Stimulated activated CD8-positive, alpha-beta memory T cell treated with anti-CD3 and anti-CD28 coated beads, Interleukin-15, amount 100 ng/mL, for 24 hours (primary cell): ENCODE data around the gene PDLIM7.
A peak's percentile ranks its signal among the peaks of the same experiment; 100 is the strongest.

Experiments
- DNase-seq: peaks from one replicate; pipeline ENCODE4 v3.0.0-alpha.2; 2020; ENCODE audit warnings: low read depth

PDLIM7 gene

DNA sequence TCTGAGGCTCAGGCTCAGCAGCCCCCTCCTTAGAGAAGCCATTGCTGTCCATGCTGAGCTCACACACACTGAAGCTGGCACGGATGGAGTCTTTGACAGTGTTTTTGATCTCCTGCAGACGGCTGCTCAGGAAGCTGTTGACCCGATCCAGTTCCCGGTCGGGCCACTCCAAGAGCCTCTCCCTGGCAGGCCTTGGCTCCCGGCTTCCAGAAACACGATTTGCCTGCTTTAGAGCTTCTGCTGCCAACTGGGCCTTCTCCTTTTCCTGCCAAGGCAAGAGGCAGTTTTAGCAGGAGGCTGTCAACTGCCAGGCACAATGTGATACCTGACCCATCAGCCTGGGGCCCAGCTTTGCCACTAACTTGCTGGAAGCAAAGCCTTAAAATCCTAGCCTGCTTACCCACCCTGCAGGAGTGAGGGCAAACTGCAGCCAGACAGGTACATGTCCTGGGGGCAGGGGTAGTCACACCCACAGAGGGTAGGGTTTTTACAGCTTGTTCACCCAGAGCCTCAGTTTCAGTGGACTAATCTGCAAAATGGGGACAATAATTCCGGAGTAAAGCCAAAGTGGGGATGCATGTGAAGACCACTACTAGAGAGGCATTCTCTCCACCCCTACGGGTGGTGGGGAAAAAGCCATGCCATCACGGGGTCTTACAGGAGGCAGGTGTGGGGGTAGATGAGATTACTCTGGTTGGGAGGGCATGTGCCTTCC lies 27.7 kb upstream of the PDLIM7 start:
- DNase-seq = no peak

DNA sequence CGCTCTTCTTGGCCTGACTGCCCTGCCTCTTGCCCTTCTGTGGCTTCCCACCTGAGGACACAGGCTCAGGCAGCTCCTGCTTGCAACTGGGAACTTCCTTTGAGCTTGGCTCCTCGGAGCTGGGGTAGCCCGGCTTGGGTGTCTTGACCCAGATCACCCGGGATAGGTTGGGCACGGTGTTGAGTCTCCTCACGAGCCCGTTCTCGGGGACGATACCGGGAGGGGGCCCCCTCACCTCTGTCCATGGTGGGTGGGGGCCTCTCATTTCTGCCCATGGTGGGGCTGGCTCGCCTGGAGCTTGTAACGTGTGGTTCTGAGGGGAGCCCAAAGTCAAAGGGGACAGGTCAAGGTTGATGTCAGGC lies 27.1 kb upstream of the PDLIM7 start:
- DNase-seq = no peak

DNA sequence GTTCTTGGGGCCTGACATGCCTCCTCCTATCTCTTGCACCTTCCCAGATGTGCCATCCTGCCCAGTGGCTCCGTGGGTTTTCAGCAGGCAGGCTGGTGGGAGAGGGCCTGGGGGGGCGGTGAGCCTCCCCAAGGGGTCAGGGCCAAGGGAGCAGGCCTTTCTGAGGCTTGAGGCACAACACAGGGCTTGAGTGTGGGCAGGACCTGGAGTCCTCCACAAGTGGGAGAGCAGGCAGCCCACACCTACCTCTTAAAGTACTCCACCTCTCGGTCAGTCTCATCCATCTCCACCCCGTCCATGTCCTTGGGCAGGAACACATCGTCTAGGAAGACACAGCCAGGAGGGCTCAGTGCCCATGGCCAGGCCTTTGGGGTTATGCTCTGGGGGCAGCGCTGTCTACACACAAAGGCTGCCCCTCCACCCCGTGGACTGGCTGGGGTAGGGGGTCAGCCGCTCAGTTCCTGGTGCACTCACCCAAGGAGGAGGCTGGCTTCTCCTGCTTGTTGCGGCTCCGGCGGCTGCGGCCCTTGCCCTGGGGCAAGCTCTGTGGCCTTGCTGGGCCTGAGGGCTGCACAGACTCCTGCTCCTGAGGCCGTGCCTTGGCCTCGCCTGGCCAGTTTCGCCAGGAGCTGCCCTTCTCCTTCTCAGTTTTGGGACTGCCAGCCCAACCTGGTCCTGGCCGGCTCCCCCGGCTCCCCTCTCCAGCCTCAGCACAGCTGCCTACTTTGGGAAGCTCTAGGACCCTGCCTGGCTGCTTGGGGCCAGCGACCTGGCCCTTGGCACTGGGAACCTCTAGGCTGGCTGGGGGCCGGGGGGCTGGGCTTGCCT lies 26.5 kb upstream of the PDLIM7 start:
- no peak for DNase-seq

DNA sequence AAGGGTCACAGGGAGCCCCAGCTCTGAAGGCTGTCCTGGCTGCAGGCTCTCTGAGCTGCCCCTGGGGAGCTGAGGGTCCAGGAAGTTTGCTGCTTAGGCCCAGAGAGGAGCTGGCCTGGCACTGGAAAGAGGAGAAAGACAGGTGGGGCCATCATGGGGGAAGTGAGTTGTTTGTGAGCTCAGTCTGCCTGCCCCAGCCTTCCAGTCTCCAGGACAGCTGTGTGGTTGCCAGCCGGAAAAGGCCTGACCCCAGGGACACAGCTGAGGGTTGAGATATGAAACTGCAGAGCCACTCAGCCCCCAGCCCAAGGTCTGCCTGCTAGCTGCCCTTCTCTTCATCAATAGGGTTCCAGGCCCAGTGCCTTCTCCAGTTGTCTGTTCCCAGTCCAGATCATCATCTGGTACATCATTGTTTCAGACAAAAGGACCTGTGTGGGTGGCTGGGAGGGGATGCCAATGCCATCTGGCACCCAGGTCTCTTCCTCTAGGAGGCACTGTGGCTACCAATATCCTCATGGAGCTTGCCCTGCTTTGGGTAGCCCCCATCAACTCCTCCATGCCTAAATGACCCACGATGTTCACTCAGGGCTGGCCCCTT lies 23.6 kb upstream of the PDLIM7 start:
- DNase-seq = no peak

DNA sequence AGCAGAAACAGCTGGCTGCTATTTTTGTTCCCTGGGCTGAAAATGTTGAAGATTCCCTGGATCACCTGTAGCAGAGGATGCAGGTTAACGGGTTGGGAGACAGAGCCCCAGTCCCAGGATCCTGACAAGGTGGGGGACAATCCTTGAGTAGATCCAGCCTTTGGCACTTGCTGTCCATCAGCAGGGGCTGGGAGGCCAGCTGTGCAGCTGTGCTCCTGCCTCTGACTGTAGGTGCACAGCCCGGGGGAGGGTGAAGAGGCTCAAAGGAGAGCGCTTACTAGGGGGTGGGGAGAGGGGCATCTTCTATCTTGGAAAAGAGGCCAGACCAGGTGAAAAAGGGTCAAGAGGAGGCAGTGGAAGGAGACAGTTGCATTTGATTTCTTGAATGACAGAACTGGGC lies 22.9 kb upstream of the PDLIM7 start:
- DNase-seq = no peak

DNA sequence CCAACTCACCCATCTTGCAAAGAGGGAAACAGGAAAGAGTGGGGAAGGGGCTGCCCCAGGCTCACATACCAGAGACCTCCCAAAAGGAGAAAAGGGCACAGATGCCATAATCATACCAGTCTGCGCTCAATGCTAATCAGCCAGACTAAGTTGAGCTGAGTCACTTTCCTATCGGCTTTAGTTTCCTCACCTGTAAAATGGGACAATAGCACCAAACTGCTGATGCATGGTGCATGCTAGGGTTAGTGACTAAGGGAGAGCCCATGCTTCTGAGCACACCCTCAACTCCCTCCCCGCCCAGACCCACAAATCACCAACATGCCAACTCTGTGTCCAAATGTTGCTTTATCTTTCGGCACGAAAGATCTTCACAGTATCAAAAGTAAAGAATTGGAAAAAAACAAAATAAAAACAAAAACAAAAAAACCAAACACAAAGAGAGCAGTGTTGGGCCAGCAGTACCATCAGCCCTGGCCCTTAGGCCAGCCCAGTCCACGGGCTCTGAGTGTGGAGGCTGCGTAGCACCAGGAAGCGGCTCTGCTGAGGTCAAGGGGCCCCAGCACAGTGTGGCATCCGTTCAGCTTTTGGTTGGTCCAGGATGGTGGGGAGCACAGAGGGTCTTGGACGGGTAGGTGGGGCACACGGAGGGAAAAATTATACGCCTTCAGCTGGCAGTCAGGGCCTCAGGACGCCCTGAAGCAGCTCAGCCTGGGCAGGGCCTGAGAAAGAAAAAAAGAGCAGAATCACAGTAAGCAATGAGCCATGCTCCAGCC lies 22.2 kb upstream of the PDLIM7 start:
- DNase-seq = no peak

DNA sequence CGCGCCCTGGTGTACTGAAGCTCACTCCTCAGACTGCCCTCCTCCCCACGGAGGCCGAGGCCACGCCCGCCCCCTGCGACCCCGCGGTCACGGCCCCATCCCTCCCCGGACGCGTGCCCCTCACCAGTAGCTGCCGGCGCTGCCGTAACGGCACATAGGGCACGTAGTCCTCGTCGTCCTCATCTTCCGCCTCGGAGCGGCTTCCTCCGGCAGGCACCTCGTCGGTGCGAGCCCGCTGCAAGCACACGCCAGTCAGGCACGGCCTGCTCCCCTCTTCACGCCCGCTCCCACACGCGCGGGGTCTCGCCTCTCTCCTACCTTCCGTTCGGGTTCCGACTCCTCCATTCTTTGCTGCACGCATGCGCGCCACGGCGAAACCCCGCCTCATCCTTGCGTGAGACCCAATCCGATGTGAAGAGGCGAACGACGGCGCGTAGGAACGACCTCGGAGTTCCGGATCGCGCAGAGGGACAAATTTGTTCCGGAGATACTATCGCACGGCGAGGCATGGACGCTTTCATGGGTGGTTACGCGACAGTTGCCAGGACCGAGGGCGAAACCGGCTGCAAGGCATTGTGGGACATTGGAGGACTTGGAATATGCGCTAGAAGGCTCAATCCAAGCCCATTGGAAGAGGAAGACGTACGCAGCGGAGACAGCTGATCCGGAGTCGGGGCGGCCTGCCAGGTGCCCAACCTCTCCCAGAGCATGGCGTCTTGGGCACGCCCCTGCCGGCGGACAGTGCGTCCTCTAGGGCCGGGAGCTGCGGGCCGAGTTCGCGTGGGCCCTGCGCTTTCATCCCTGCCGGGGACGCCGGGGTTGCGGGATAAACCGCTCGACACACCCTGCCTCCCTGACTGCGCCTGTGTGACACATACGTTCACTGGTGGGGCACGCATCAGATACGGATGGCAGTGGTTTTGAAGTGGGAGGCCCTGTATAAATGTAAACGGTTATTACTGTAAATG lies 19.5 kb upstream of the PDLIM7 start, which contains the start of gene DDX41:
TSS of gene DDX41 (minus strand) at position 361 of the 968 bp plus-strand sequence. CDS start at position 345, 16 bp downstream.
- peak; percentile 87 for DNase-seq

DNA sequence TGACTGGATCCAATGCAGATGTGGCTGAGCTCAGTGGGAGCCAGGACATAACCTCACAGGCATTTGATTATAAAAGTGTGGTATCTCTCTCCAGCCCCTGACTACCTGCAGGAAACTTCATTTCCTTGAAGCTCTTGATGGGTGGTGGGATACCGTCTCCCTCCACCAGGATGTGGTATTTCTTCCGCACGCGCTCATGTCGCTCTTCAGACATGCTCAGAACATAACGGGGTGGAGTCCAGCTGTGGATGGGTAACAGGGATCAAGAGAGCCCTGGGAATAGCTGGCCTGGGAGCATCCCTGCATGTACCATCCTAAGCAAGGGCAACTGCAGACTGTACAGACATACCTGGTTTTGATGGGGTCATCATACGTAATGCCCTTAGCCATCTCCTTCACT lies 18.2 kb upstream of the PDLIM7 start:
- DNase-seq = no peak

DNA sequence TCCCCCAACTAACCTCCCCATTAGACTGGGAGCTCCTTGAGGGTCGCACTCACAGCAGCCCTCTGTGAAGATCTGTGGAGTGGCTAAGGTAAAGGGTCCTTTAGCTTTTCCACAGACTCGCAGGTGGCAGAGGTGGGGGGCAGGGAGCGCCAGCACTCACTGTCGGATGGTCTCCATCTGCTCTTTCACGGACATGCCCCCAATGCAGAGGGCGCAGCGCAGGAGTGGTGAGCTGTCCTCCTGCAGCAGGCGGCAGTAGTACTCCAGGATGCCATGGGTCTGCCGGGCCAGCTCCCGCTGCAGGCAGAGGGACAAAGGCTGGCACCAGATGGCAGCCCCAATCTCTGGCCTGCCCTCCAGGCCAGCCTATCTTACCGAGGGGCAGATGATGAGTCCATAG lies 17.1 kb upstream of the PDLIM7 start:
- DNase-seq = no peak

DNA sequence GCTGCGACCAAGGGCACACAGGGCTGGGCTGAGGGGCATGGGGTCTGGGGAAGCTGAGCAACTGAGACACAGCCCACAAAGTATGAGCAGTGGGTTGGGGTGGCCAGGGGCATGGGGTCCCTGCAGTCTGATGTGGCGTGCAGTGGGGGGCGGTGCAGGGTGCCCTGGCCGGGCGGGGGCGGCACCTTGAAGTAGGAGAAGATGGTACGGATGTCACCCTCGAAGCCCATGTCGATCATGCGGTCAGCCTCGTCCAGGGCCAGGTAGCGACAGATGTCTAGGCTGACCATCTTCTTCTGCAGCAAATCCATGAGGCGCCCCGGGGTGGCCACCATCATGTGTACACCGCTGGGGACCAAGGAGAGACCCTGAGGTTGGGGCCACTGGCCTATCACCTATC lies 16.1 kb upstream of the PDLIM7 start:
- DNase-seq = no peak

DNA sequence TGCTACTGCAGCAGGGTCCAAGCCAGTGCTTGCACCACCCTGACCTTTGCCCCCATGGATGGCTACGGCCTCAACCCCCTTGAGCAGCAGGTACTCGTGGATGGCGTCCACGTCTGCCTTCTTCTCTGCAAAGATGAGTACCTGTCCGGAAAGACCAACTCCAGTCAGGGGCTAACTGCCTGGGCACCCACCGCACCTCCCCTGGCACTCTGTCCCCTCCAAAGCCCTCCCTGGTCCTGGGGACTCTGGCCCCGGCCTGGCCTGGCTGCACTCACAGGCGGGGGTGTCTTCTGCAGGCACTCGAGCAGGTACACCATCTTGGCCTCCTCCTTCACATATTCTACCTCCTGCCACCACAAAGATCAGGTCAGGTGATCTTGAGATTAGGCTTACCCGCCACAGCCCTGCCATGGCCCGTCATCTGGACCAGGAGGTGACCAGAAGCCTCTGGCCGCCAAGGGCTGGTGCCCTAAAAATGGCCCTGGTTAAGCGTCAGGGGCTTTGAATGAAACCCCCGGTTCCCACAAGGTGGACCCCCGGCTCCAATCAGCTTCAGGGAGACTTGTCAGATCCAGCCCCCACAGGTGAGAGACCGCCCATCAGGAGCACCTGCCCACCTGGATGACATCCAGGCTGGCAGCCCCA lies 15.5 kb upstream of the PDLIM7 start:
- no peak for DNase-seq

DNA sequence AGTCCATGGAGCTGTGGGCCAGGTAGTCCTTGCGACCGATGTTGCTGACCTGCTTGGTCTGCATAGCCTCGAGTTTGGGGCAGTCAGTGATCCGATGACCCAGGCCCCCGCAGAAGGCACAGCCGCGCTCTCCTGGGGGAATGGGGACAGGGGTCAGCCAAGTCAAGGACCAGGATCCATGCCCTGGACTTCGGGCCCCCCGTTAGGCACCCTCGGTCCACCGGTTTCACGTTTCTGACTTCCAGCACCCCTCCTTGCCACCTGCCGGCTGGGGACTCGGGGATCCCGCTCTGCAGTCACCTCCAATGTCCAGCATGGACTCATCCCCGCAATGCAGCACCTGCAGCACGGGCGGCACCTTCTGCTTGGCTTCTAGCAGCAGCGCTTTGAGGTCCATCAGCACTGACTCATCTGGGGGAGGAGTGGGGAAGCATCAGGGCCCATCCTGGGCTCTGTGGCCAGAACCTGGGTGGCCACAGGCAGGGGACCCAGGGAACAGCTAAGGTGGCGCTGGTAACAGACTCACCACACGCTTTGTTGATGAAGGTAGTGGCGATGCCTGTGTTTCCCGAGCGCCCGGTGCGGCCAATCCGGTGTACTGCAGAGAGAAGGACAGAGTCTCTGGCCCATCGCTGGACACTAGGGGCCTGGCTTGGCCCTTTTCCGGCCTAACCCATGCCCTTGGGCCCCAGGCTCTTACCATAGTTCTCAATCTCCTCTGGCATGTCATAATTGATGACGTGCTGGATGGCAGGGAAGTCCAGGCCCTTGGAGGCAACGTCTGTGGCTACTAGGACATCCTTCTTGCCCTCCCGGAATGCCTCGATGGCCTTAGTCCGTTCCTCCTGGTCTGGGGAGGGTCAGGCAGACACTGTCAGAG lies 14.6 kb upstream of the PDLIM7 start:
- no peak for DNase-seq

DNA sequence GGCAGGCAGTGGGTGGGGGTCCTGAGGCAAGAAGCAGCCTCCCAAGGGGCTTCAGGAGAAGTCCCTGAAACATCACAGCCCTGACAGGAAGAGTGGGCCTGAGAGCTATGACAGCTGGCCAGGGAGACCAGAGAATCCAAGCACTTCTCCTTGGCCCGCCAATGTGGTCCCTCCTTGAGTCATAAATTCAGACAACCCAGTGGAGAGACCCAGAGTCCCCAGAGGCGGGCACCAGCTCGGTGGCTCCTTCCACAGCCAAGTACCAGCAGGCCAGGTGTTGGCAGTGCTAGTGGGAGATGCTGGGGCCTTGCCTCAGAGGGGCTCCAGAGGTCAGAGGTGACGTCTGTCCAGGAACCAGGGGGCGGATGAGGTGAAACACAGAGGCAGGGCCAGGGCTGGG lies 13.8 kb upstream of the PDLIM7 start:
- DNase-seq = no peak

DNA sequence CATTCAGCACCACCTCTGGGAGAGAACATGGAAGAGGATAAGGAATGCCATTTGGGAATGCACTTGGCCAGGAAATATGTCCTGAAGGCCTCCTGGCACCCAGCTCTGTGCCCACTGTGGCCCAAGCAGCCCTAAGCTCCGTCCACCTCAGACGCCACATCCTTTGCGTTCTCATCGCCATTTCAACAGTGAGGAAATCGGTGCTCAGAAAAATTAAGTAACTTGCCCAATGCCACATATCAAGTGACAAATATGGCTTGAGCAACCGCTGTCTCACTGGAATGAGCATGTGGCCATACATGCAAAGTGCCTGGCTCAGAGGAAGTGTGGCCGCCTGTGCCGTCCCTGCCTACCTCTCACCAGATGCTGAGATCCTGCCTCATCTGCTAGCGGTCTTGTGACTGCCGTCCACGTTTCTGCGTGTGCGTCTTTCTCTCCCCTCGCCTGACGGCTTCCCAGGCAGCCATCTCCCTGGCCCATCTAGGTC lies 13.2 kb upstream of the PDLIM7 start:
- no peak for DNase-seq

DNA sequence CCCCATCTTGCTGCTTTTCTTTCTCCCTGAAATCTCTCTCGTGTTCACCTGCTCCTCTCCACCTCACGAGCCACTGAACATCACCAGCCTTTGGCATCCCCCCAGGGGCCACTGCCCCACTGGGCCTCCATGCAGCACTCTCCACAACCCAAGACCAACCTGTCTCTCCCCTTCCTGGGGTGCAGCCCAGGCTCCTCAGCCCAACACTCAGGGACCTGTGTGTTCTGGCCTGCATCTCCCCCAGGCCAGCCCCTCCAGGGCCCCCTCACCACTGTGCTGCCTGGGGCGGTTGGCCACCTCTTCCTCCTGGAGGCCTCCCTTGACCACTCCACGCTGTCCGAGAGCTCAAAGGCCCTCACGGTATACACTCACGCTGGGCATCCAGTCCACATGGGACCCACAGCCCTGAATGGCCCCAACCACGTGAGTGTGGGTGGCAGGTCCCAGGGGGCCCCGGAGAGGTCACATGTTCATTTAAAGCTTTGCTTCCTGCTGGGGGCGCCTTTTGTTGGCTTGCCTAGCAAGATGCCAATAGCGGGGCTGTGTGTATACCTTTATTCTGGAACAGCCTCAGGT lies 12.7 kb upstream of the PDLIM7 start:
- DNase-seq = no peak

DNA sequence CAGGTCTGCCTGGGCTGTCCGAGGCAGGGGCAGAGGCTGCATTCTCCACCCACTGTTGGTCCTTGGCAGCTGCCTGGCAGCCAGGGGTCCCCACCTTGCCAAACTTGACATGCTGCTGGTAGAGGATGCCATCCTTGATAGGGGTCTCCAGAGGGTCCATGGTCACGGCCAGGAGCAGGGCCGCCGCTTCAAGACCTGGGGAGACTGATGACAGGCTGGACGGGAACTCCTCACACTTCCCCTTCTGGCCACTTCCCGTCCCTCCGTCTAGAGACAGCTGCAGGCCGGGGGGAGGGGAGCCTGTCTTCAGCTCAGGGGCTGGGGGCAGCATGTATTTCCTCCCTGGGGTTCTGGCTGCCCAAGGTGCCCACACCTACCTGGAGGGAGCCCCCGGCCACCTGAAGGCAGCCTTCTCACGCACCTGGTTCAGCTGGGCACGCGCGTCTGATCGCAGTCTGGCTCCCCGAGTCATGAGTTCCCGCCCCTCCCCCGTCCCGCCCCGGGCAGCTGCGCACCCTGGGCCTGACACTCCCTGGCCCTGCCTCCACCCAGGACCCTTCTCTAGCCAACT lies 12.1 kb upstream of the PDLIM7 start, which contains the start of gene DOK3:
TSS of gene DOK3 (minus strand) at position 446 of the 571 bp plus-strand sequence. CDS start at position 160, 286 bp downstream.
- DNase-seq = no peak

DNA sequence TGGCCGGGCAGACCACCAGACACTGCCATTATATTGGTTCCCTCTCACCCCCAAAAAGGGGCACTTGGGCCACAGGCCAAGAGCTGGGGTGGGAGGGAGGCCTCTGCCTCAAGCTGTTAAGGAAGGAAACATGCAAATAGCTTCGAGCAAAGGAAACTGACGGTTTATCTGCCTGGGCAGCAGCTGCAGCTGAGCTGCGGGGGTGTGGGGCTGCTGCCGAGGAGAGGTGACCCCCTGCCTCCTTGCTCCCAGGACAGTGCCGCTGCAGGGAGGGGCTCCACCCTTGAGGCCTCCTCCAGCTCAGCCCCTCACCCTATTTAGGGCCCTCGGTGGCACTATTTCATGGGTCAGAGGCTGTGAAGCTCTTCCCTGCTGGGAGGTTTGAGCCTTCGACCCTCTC lies 11.4 kb upstream of the PDLIM7 start:
- DNase-seq = no peak

DNA sequence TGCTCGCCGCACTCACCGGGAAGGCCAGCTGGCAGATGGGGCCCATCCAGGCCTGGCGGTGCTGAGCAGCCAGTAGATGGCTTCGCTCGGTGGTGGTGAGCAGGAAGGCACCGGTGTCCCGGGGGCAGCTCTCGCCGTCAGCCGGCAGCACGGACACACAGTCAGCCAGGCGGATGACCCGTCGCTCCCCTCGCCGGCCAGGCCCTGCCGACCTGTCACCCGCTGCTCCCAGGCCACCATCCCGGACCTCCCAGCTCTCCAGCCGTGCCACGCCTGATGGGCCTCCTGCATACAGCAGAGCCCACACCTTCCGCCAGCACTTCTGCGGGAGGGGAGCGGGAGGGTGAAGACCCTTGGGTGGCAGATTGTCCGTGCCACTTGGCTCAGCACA lies 10.8 kb upstream of the PDLIM7 start:
- DNase-seq = no peak
